Subcutaneous abdominal adipose tissue (tissue), 5 donors: ENCODE measurements around the gene LEMD3.

Source experiments
- H3K27ac ChIP-seq: one replicate; pipeline ENCODE4 v1.7.0; 2013; ENCODE audit warnings: low read depth, mild to moderate bottlenecking, inconsistent platforms, low read length, moderate library complexity
- H3K27me3 ChIP-seq, 5 donors: one replicate each; pipeline ENCODE4 v1.7.0; 2013; ENCODE audit warnings: low read length in 5 of 5, inconsistent platforms in 1 of 5; ENCODE audit not compliant: control insufficient read depth in 5 of 5, insufficient read depth in 4 of 5
- H3K36me3 ChIP-seq, 5 donors: one replicate each; pipeline ENCODE4 v1.7.0; 2013; ENCODE audit warnings: low read length in 5 of 5; ENCODE audit not compliant: control insufficient read depth in 5 of 5, insufficient read depth in 5 of 5
- H3K4me1 ChIP-seq, 5 donors: one replicate each; pipeline ENCODE4 v1.7.0; 2013; ENCODE audit warnings: low read length in 5 of 5, mild to moderate bottlenecking in 3 of 5, moderate library complexity in 1 of 5; ENCODE audit not compliant: control insufficient read depth in 5 of 5, insufficient read depth in 5 of 5
- H3K4me3 ChIP-seq, 5 donors: one replicate each; pipeline ENCODE4 v1.7.0; 2013; ENCODE audit warnings: low read length in 5 of 5, low read depth in 1 of 5
- H3K9ac ChIP-seq, 5 donors: one replicate each; pipeline ENCODE4 v1.7.0; 2013; ENCODE audit warnings: low read length in 5 of 5, mild to moderate bottlenecking in 4 of 5, moderate library complexity in 3 of 5
- H3K9me3 ChIP-seq, 5 donors: one replicate each; pipeline ENCODE4 v1.7.0; 2013; ENCODE audit warnings: low read length in 5 of 5; ENCODE audit not compliant: control insufficient read depth in 5 of 5
- donor health status: healthy.
- donor health status: healthy.
- donor health status: healthy.
- donor health status: healthy.
- donor health status: healthy.

The LEMD3 gene

GRCh38 chr12:65164774-65165173, 4.6 kb upstream of the LEMD3 start:
- no peaks in the 10 kb centered on the region for H3K36me3 ChIP-seq
- no peak overlapping the region for H3K9ac ChIP-seq
- H3K4me1 ChIP-seq = peaks cover 0 to 8% (median 7%) of the 10 kb centered on the region in 5 donors
- no peaks in the 10 kb centered on the region for H3K27me3 ChIP-seq
- no peaks in the 10 kb centered on the region for H3K9me3 ChIP-seq
- no peak overlapping the region for H3K27ac ChIP-seq
- no peak overlapping the region for H3K4me3 ChIP-seq

GRCh38 chr12:65168681-65169319, 583 bp upstream of the LEMD3 start:
- Histone ChIP-seq H3K36me3 (no peaks in the 10 kb centered on the region), H3K27me3 (no peaks in the 10 kb centered on the region), H3K9ac (peak overlapping the region; percentile 84 to 98 (median 95)), H3K4me1 (peaks cover 6 to 43% (median 40%) of the 10 kb centered on the region in 5 donors), H3K9me3 (no peaks in the 10 kb centered on the region), H3K27ac (peak overlapping the region; percentile 97), H3K4me3 (peak overlapping the region; percentile 80 to 97 (median 95))

GRCh38 chr12:65170209-65170881, 962 bp downstream of the LEMD3 start:
- H3K4me1 ChIP-seq = peaks cover 6 to 55% (median 50%) of the 10 kb centered on the region in 5 donors
- H3K4me3 ChIP-seq = peak overlapping the region; percentile 80 to 97 (median 95)
- H3K27ac ChIP-seq = peak overlapping the region; percentile 97
- H3K27me3 ChIP-seq = no peaks in the 10 kb centered on the region
- peak overlapping the region; percentile 77 to 98 (median 95) for H3K9ac ChIP-seq
- H3K36me3 ChIP-seq = peaks cover 0 to 4% (median 0%) of the 10 kb centered on the region in 5 donors
- H3K9me3 ChIP-seq = no peaks in the 10 kb centered on the region

GRCh38 chr12:65171073-65171472, 1.7 kb downstream of the LEMD3 start:
- H3K4me3 ChIP-seq = peak overlapping the region; percentile 80 to 97 (median 95)
- H3K27me3 ChIP-seq = no peaks in the 10 kb centered on the region
- H3K27ac ChIP-seq = peak overlapping the region; percentile 97
- H3K4me1 ChIP-seq = peaks cover 6 to 62% (median 54%) of the 10 kb centered on the region in 5 donors
- H3K36me3 ChIP-seq = peaks cover 0 to 8% (median 0%) of the 10 kb centered on the region in 5 donors
- H3K9ac ChIP-seq = peak overlapping the region; percentile 77 to 98 (median 95)
- no peaks in the 10 kb centered on the region for H3K9me3 ChIP-seq

- Histone ChIP-seq H3K9ac (peak overlapping the region in 1 of 5 donors; percentile 30), H3K9me3 (no peaks in the 10 kb centered on the region), H3K4me3 (peak overlapping the region; percentile 22 to 97 (median 47)), H3K27me3 (no peaks in the 10 kb centered on the region), H3K36me3 (peaks cover 0 to 8% (median 0%) of the 10 kb centered on the region in 5 donors), H3K27ac (no peak overlapping the region), H3K4me1 (peaks cover 6 to 67% (median 56%) of the 10 kb centered on the region in 5 donors)
Measured at GRCh38 chr12:65171870-65172269, 2.5 kb downstream of the LEMD3 start.

GRCh38 chr12:65175385-65175784, 6.0 kb downstream of the LEMD3 start:
- Histone ChIP-seq H3K36me3 (peaks cover 0 to 8% (median 0%) of the 10 kb centered on the region in 5 donors), H3K4me3 (no peak overlapping the region), H3K27me3 (no peaks in the 10 kb centered on the region), H3K9ac (no peak overlapping the region), H3K9me3 (no peaks in the 10 kb centered on the region), H3K27ac (peak overlapping the region; percentile 20), H3K4me1 (peaks cover 6 to 59% (median 50%) of the 10 kb centered on the region in 5 donors)

GRCh38 chr12:65182012-65182739, 12.8 kb downstream of the LEMD3 start:
- H3K9ac ChIP-seq = no peak overlapping the region
- no peak overlapping the region for H3K27ac ChIP-seq
- no peaks in the 10 kb centered on the region for H3K27me3 ChIP-seq
- H3K4me3 ChIP-seq = no peak overlapping the region
- peaks cover 0 to 6% (median 0%) of the 10 kb centered on the region in 5 donors for H3K4me1 ChIP-seq
- H3K36me3 ChIP-seq = no peaks in the 10 kb centered on the region
- no peaks in the 10 kb centered on the region for H3K9me3 ChIP-seq

GRCh38 chr12:65184176-65184857, 14.9 kb downstream of the LEMD3 start:
- no peak overlapping the region for H3K4me3 ChIP-seq
- peaks cover 0 to 11% (median 0%) of the 10 kb centered on the region in 5 donors for H3K4me1 ChIP-seq

GRCh38 chr12:65184858-65185229, 15.5 kb downstream of the LEMD3 start:
- no peaks in the 10 kb centered on the region for H3K27me3 ChIP-seq
- no peak overlapping the region for H3K4me3 ChIP-seq
- H3K9ac ChIP-seq = no peak overlapping the region
- H3K27ac ChIP-seq = no peak overlapping the region
- peaks cover 0 to 11% (median 0%) of the 10 kb centered on the region in 5 donors for H3K4me1 ChIP-seq
- no peaks in the 10 kb centered on the region for H3K9me3 ChIP-seq
- no peaks in the 10 kb centered on the region for H3K36me3 ChIP-seq

More at GRCh38 chr12:65184176-65184857, 14.9 kb downstream of the LEMD3 start:
- Histone ChIP-seq H3K36me3 (no peaks in the 10 kb centered on the region), H3K27me3 (no peaks in the 10 kb centered on the region), H3K9ac (no peak overlapping the region), H3K27ac (no peak overlapping the region), H3K9me3 (no peaks in the 10 kb centered on the region)
